Fibroblast of upper back skin (primary cell): ENCODE data around the gene SETD1B.
A peak's percentile ranks its signal among the peaks of the same experiment; 100 is the strongest.
"Not testable (repeated sequence)": the region's sequence is repeated elsewhere in the genome, so short reads cannot be mapped to it uniquely, and the experiment has no call there.

Experiments
- DNase-seq: peaks from one replicate; pipeline ENCODE4 v3.0.0-alpha.2; 2013

Gene SETD1B

GRCh38 chr12:121803861-121804416, at the start of gene SETD1B:
SETD1B (plus strand) TSS chr12:121804009; CDS start chr12:121804738, 729 bp downstream.
- peak; percentile 68 for DNase-seq

GRCh38 chr12:121754836-121755235, 49.0 kb upstream of the SETD1B start:
- no peak for DNase-seq

GRCh38 chr12:121755591-121755990, 48.2 kb upstream of the SETD1B start:
- DNase-seq = no peak

- DNase-seq = not testable (repeated sequence)
These were observed 45.3 kb upstream of the SETD1B start for GRCh38 chr12:121758536-121758935.

GRCh38 chr12:121762269-121762668, 41.5 kb upstream of the SETD1B start:
- DNase-seq = no peak

- DNase-seq = no peak
These were observed 39.0 kb upstream of the SETD1B start for GRCh38 chr12:121764808-121765207.

GRCh38 chr12:121765573-121765972, 38.2 kb upstream of the SETD1B start:
- DNase-seq = peak; percentile 95

- no peak for DNase-seq
These were observed 37.3 kb upstream of the SETD1B start for GRCh38 chr12:121766290-121767039.

GRCh38 chr12:121767525-121768016, 36.2 kb upstream of the SETD1B start:
- peak; percentile 75 for DNase-seq

GRCh38 chr12:121769297-121769830, 34.4 kb upstream of the SETD1B start:
- no peak for DNase-seq

GRCh38 chr12:121769831-121770301, 33.9 kb upstream of the SETD1B start:
- no peak for DNase-seq

GRCh38 chr12:121770388-121770787, 33.4 kb upstream of the SETD1B start:
- no peak for DNase-seq

- no peak for DNase-seq
These were observed 32.8 kb upstream of the SETD1B start for GRCh38 chr12:121770813-121771625.

- peak; percentile 52 for DNase-seq
These were observed 30.6 kb upstream of the SETD1B start for GRCh38 chr12:121773011-121773777.

- no peak for DNase-seq
These were observed 28.8 kb upstream of the SETD1B start for GRCh38 chr12:121774968-121775474.

- no peak for DNase-seq
These were observed 28.3 kb upstream of the SETD1B start for GRCh38 chr12:121775501-121775900.

GRCh38 chr12:121776190-121777098, 27.4 kb upstream of the SETD1B start:
- DNase-seq = peak; percentile 48

GRCh38 chr12:121778567-121779421, 25.0 kb upstream of the SETD1B start:
- DNase-seq = no peak

GRCh38 chr12:121779422-121779895, 24.4 kb upstream of the SETD1B start:
- no peak for DNase-seq

GRCh38 chr12:121780429-121780828, 23.4 kb upstream of the SETD1B start:
- no peak for DNase-seq
